H9 (cell line): ENCODE results near the gene STPG1. TPM values are rescaled to one million over a fixed set of nuclear protein-coding genes. Genes with fewer than 3 reads are reported as not detected.

ENCODE experiments used
- DNase-seq: peaks from one replicate; pipeline ENCODE4 v3.0.0-alpha.2; 2017
- H2AFZ ChIP-seq: one replicate; pipeline ENCODE4 v1.6.1; 2013; ENCODE audit warnings: mild to moderate bottlenecking, low read length, control low read depth, moderate library complexity
- H2AK5ac ChIP-seq: 2 replicates; pipeline ENCODE4 v1.6.1; 2013; ENCODE audit warnings: low read length, control low read depth, mixed read lengths; ENCODE audit not compliant: insufficient read length
- H2BK120ac ChIP-seq: one replicate; pipeline ENCODE4 v1.6.1; 2013; ENCODE audit warnings: low read depth, mild to moderate bottlenecking, low read length, control low read depth, inconsistent platforms; ENCODE audit not compliant: poor library complexity, severe bottlenecking
- H2BK12ac ChIP-seq: 2 replicates; pipeline ENCODE4 v1.6.1; 2013; ENCODE audit warnings: low read length, control low read depth, mixed read lengths, low read depth; ENCODE audit not compliant: insufficient read length
- H2BK15ac ChIP-seq: 2 replicates; pipeline ENCODE4 v1.6.1; 2013; ENCODE audit warnings: low read depth, low read length, control low read depth
- H2BK20ac ChIP-seq: one replicate; pipeline ENCODE4 v1.6.1; 2013; ENCODE audit warnings: low read depth, mild to moderate bottlenecking, low read length, control low read depth, inconsistent platforms; ENCODE audit not compliant: poor library complexity, severe bottlenecking
- H2BK5ac ChIP-seq: 2 replicates; pipeline ENCODE4 v1.6.1; 2013; ENCODE audit warnings: low read length, control low read depth, mixed read lengths; ENCODE audit not compliant: insufficient read length
- H3K14ac ChIP-seq: 2 replicates; pipeline ENCODE4 v1.6.1; 2013; ENCODE audit warnings: low read length, control low read depth; ENCODE audit not compliant: insufficient read depth
- H3K18ac ChIP-seq: 2 replicates; pipeline ENCODE4 v1.6.1; 2013; ENCODE audit warnings: low read depth, mild to moderate bottlenecking, mixed read lengths, low read length, control low read depth; ENCODE audit not compliant: insufficient read length
- H3K23ac ChIP-seq: 2 replicates; pipeline ENCODE4 v1.6.1; 2013; ENCODE audit warnings: low read length, control low read depth, mixed read lengths, low read depth; ENCODE audit not compliant: insufficient read length
- H3K23me2 ChIP-seq: 2 replicates; pipeline ENCODE4 v1.6.1; 2013; ENCODE audit warnings: low read depth, mild to moderate bottlenecking, mixed read lengths, low read length, control low read depth; ENCODE audit not compliant: insufficient read length, poor library complexity, severe bottlenecking
- H3K27ac ChIP-seq: 2 replicates; pipeline ENCODE4 v1.5.1; 2013; ENCODE audit warnings: low read length, control low read depth, mixed read lengths, low read depth; ENCODE audit not compliant: insufficient read length
- H3K27me3 ChIP-seq: 2 replicates; pipeline ENCODE4 v1.6.1; 2013; ENCODE audit warnings: low read length, control low read depth, inconsistent platforms; ENCODE audit not compliant: insufficient read depth
- H3K4ac ChIP-seq: 2 replicates; pipeline ENCODE4 v1.6.1; 2013; ENCODE audit warnings: low read depth, mild to moderate bottlenecking, control low read depth, inconsistent platforms, low read length, moderate library complexity
- H3K4me1 ChIP-seq: 2 replicates; pipeline ENCODE4 v1.6.1; 2013; ENCODE audit warnings: low read length, control low read depth, inconsistent platforms; ENCODE audit not compliant: insufficient read depth
- H3K4me2 ChIP-seq: 2 replicates; pipeline ENCODE4 v1.6.1; 2013; ENCODE audit warnings: low read length, control low read depth, mixed read lengths; ENCODE audit not compliant: insufficient read length, insufficient read depth
- H3K56ac ChIP-seq: 2 replicates; pipeline ENCODE4 v1.6.1; 2013; ENCODE audit warnings: low read depth, mild to moderate bottlenecking, mixed read lengths, low read length, control low read depth; ENCODE audit not compliant: insufficient read length
- H3K79me1 ChIP-seq: 2 replicates; pipeline ENCODE4 v1.6.1; 2013; ENCODE audit warnings: low read depth, mild to moderate bottlenecking, moderate library complexity, low read length, control low read depth, inconsistent platforms; ENCODE audit not compliant: insufficient read depth, poor library complexity, severe bottlenecking
- H3K79me2 ChIP-seq: 2 replicates; pipeline ENCODE4 v1.6.1; 2013; ENCODE audit warnings: low read length, control low read depth, inconsistent platforms; ENCODE audit not compliant: insufficient read depth
- H3K9ac ChIP-seq: 2 replicates; pipeline ENCODE4 v1.6.1; 2013; ENCODE audit warnings: low read length, control low read depth, mixed read lengths; ENCODE audit not compliant: insufficient read length; ENCODE audit errors: extremely low read depth
- H3K9me3 ChIP-seq: one replicate; pipeline ENCODE4 v1.6.1; 2013; ENCODE audit warnings: low read depth, low read length, inconsistent platforms; ENCODE audit not compliant: control insufficient read depth
- H3T11ph ChIP-seq: one replicate; pipeline ENCODE4 v1.6.1; 2013; ENCODE audit warnings: mild to moderate bottlenecking, low read length, control low read depth, inconsistent platforms
- H4K20me1 ChIP-seq: one replicate; pipeline ENCODE4 v1.6.1; 2013; ENCODE audit not compliant: control insufficient read depth, insufficient read length, insufficient read depth
- H4K5ac ChIP-seq: 2 replicates; pipeline ENCODE4 v1.6.1; 2013; ENCODE audit warnings: low read depth, mild to moderate bottlenecking, mixed read lengths, low read length, control low read depth; ENCODE audit not compliant: insufficient read length
- H4K8ac ChIP-seq: replicated peaks from 2 replicates; pipeline ENCODE4 v1.6.1; 2013; ENCODE audit warnings: low read length, control low read depth, mixed read lengths, low read depth; ENCODE audit not compliant: insufficient read length
- H4K91ac ChIP-seq: 2 replicates; pipeline ENCODE4 v1.6.1; 2013; ENCODE audit warnings: low read depth, mild to moderate bottlenecking, moderate library complexity, mixed read lengths, low read length, control low read depth; ENCODE audit not compliant: insufficient read length
- H3K27ac Mint-ChIP-seq, 3 experiments: 2 replicates in 2 of 3; 3 replicates in 1 of 3; pipeline ENCODE4 v1.8.0; 2020 to 2021; ENCODE audit warnings: mixed read lengths in 3 of 3, mild to moderate bottlenecking in 1 of 3, moderate library complexity in 1 of 3
- H3K27me3 Mint-ChIP-seq: 2 replicates; pipeline ENCODE4 v1.8.0; 2021; ENCODE audit warnings: low read depth, mild to moderate bottlenecking, moderate library complexity, mixed read lengths
- H3K36me3 Mint-ChIP-seq, 3 experiments: 2 replicates in 2 of 3; 3 replicates in 1 of 3; pipeline ENCODE4 v1.8.0; 2020 to 2021; ENCODE audit warnings: low read depth in 3 of 3, mixed read lengths in 3 of 3; ENCODE audit not compliant: insufficient read depth in 1 of 3
- H3K4me1 Mint-ChIP-seq, 2 experiments: 2 replicates each; pipeline ENCODE4 v1.8.0; 2020; ENCODE audit warnings: mixed read lengths in 2 of 2
- H3K4me3 Mint-ChIP-seq, 2 experiments: 2 replicates in 1 of 2; 3 replicates in 1 of 2; pipeline ENCODE4 v1.8.0; 2020 to 2021; ENCODE audit warnings: mild to moderate bottlenecking in 2 of 2, mixed read lengths in 2 of 2, moderate library complexity in 1 of 2
- H3K9me3 Mint-ChIP-seq, 2 experiments: 2 replicates in 1 of 2; 3 replicates in 1 of 2; pipeline ENCODE4 v1.8.0; 2020; ENCODE audit warnings: mild to moderate bottlenecking in 2 of 2, mixed read lengths in 2 of 2, moderate library complexity in 1 of 2
- CTCF ChIP-seq: fragments of 200-600 bp; sonication (generic); conservative IDR thresholded peaks from 3 replicates; pipeline ENCODE4 v1.8.0; 2021; ENCODE audit warnings: antibody characterized with exemption, mild to moderate bottlenecking
- WGBS: extraction: QIAGEN DNeasy Blood & Tissue Kit; methylation state at CpG from one replicate; pipeline ENCODE4 v1.1.7; 2013; ENCODE audit warnings: missing lambda C conversion rate, low lambda C conversion rate, mixed read lengths; ENCODE audit not compliant: insufficient read length; ENCODE audit errors: extremely low coverage; 5-methylcytosine and 5-hydroxymethylcytosine counted together
- total RNA-seq: library from RNA; stranded (reverse); gene quantifications from 2 replicates; pipeline ENCODE4 v1.2.1, GENCODE V29; 2021

Gene STPG1
- total RNA-seq, 1 experiment from 2014 or later, result 8.3 TPM

DNA sequence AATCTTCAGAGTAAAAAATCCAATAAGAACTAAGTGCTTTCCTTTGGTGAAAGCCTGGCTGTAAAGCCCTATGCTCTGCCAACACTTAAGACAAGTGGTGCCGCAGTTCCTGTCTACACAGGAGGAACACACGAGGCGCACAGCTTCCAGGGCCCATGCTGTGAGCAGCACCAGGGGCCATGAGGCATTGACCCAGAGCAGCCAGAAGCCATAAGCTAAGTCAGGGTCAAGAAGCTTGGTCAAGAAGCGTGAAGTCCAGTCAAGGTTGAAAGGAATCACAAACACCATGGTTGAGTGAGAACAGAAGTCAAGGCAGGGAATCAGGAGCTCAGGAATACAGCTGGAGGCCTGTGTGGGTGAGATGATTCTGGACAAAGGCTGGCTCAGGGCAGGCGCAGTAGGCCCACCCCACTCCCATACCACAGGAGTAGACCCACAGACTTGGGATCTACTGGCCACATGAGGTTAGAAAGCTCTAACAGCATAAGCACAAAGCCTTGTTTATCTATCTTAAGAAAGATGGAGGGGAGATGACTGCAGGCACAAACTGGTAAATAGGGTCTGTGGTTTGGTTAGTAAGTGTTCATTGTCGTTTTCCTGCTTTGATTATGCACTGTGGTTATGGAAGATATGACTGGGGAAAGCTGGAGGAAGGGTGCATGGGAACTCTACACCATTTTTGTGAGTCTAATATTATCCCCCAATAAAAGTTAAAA, 46.1 kb upstream of the STPG1 start:
- Histone ChIP-seq H2AK5ac (no peak overlapping the region), H3T11ph (no peak overlapping the region), H3K4me1 (peaks cover under 1% of the 10 kb centered on the region; the same call in 1 of the 2 replicates), H3K23ac (no peak overlapping the region), H3K79me1 (no peaks in the 10 kb centered on the region), H2BK15ac (no peak overlapping the region), H3K56ac (no peak overlapping the region), H3K9ac (no peak overlapping the region), H3K27me3 (no peaks in the 10 kb centered on the region), H3K27ac (no peak overlapping the region), H3K79me2 (no peaks in the 10 kb centered on the region), H3K14ac (no peak overlapping the region), H2BK20ac (no peak overlapping the region), H2AFZ (no peak overlapping the region), H3K4me2 (no peak overlapping the region), H3K9me3 (no peaks in the 10 kb centered on the region), H4K20me1 (no peaks in the 10 kb centered on the region), H3K4ac (no peak overlapping the region), H2BK5ac (no peak overlapping the region), H4K5ac (no peak overlapping the region), H4K91ac (no peak overlapping the region), H3K23me2 (peaks cover 5% of the 10 kb centered on the region), H2BK120ac (no peak overlapping the region), H2BK12ac (no peak overlapping the region), H3K18ac (no peak overlapping the region), H4K8ac (no peak overlapping the region)
- no CpG with 5 or more reads among the region's 6 CpGs for WGBS
- Mint-ChIP-seq H3K4me1 (peaks cover 17 to 22% of the 10 kb centered on the region in 2 experiments), H3K27ac (no peak overlapping the region; a peak in 1 of 7 replicates), H3K9me3 (peaks cover 2 to 4% of the 10 kb centered on the region in 2 experiments; a peak in 2 of 5 replicates), H3K4me3 (no peak overlapping the region), H3K36me3 (peaks cover 6 to 10% (median 9%) of the 10 kb centered on the region in 3 experiments; a peak in 4 of 7 replicates), H3K27me3 (no peaks in the 10 kb centered on the region)
- TF ChIP-seq CTCF, result no peak
- DNase-seq, result no peak
